HTR-8/SVneo (cell line): ENCODE measurements around the gene PCNX1.
"Not testable (repeated sequence)": the region's sequence is repeated elsewhere in the genome, so short reads cannot be mapped to it uniquely, and the experiment has no call there.

ENCODE experiments used
- DNase-seq: peaks from one replicate; pipeline ENCODE4 v3.0.0; 2011; ENCODE audit warnings: low spot score, mixed read lengths; ENCODE audit not compliant: insufficient read length
- FAIRE-seq: peaks from 2 replicates; lab custom pipeline; 2011; peaks lifted over from hg19 to GRCh38; lab: Jason Lieb, UNC

The PCNX1 gene

DNA sequence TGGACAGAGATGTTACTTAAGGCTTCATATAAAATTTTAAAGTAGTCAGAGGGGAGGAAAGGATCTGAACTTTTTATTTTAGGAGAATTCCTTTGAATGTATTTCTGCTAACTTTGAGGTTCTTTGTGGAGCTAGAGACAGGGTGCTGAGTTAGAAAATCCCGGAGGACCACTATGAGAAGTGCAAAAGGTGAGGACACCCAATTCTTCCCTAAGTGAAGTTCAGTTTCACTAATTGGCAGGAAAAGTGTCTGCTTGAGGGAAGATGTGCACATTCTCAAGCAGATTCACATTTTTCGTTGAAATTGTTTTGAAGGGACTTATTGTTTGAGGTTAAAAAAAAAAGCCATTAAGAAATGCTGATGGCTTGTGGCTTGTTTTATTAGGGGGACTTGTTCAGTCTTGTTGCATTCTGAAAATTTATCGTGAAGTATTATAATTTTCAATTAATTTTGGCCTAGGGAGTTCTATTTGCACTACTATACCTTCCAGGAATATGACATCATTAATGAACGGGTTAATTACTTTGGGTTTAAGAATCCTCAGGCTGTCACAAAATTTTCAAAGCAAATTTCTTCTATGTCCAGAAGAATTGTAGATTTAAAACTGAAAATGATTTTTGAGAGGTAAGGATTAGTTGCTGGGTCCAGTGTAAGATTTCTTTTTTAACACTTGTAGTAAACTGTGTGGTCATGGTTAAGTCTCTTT is 1.8 kb downstream of the PCNX1 start:
- DNase-seq (no peak), FAIRE-seq (no peak)

DNA sequence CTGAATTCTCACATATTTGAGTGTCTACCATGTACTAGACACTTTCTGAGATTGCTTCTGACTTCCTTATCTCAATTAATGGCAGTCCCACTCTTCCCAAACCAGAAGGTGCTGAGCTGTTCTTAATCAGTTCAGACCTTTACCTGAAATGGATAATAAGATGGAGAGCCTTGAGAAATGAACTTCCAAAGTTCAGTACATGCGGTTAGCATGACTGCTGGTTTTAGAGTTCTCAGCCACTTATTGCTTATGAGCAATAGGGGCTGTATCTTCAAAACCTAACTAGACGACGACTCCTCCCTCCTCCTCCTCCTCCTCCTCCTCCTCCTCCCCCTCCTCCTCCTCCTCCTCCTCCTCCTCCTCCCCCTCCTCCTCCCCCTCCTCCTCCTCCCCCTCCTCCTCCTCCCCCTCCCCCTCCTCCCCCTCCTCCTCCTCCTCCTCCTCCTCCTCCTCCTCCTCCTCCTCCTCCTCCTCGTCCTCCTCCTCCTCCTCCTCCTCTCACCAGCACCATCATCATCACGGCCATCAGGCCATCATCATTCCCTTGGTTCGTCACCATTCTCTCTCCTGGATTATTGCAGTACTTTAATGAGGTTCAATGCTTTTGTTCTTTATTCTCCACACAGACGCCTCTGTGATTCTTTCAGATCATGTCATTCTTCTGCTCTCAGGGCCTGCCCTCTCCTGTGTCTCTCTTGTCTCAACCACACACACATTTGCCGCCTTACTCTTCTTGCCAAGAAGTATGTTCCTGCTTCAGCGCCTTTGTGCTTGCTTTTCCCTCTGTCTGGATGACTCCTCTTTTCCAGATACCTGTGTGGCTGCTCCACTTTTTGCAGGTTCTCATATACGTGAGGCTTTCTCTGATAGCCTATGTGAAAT is 2.7 kb downstream of the PCNX1 start:
- FAIRE-seq (peak; percentile 84), DNase-seq (no peak)

DNA sequence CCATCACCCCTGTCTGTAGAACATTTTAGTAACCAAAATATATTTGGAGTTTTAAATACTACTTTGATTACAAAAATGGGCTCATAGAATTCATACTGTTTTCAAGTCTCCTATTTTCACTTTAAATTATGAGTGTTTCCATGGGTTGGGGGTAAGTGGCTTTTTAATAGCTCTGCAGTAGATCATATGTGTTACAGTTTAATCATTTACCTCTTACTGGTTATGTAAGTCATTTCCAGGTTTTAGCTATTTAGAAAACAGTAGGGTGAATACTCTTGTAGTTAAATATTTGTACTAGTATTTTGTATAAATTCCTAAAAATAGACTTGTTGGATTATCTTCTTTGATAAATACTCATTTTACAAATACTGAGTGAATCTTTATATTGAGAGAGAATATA is 8.2 kb downstream of the PCNX1 start:
- DNase-seq: no peak

DNA sequence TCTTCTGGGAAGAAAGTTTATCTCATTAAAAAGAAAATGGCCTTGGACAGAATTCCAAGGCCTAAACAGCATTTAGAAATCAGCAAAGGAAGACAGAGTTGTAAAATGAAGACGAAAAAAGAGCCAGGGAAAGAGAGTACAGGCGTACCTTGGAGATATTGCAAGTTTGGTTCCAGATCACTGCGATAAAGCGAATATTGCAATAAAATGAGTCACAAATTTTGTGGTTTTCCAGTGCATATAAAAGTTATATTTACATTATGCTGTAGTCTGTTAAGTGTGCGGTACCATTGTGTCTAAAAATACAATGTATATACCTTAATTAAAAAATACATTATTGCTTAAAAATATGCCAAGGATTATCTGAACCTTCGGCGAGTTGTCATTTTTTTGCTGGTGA is 9.0 kb downstream of the PCNX1 start:
- FAIRE-seq (no peak), DNase-seq (no peak)

More for the DNA sequence above, 8.2 kb downstream of the PCNX1 start:
- FAIRE-seq: no peak

DNA sequence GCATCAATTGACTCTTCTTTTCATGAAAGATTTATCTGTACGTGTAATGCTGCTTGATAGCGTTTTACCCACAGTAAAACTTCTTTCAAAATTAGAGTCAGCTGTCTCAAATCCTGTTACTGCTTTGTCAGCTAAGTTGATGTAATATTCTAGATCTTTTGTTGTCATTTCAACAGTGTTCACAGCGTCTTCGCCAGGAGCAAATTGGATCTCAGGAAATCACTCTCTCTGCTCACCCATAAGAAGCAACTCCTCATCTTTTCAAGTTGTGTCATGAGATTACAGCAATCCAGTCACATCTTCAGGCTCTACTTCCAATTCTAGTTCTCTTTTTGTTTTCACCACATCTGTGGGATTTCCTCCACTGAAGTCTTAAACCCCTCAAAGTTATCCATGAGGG is 9.5 kb downstream of the PCNX1 start:
- peak; percentile 86 for FAIRE-seq

DNA sequence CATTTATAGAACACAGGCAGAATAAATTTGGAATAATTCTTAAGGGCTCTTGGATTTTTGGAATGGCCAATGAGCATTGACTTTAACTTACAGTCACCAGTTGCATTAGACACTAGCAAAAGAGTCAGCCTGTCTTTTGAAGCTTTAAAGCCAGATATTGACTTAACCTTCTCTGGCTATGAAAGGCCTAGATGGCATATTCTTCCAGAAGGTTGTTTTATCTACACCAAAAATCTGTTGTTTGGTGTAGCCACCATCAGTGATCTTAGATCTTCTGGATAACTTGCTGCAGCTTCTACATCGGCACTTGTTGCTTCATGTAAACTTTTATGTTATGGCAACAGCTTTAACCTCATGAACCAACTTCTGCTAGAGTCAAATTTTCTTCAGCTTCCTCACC is 10.4 kb downstream of the PCNX1 start:
- FAIRE-seq (peak; percentile 71), DNase-seq (no peak)

More for the DNA sequence above, 9.5 kb downstream of the PCNX1 start:
- no peak for DNase-seq

DNA sequence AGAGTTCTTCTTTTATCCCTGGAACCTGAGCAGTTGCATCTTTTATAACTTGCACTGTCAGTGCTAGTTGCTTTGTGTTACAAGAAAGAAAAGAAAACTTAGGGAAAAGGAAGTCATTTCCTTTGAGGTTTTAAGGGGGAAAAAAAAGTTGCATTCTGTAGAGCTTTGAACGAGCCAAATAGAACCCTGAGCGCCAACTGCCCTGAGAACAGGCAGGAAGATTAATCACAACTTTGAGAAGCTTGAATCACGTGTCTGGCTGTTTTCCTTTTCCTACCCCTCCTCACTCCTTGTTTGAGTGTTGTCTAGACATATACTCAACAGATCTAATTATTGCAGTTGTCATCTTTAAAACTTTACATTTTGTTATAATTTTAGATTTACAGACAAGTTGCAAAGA is 12.5 kb downstream of the PCNX1 start:
- no peak for DNase-seq
- FAIRE-seq: no peak

DNA sequence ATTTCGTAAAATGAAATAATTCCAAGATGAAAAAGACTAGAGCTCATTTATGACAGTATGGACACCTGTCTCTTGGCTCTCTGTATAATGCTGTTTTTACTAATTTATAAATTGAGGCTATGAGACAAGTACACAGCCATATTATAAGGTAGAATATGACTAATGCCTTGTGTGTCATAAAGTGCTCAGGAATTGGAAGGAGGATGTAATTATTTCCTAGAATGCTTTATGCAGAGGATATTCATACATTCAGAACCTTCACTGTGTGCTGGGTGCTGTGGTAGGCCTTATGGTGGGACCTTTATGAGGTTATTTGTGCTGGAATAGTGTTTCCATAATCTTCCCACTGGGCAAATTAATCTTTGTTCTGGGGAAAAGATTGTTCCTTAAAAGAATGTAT is 13.3 kb downstream of the PCNX1 start:
- FAIRE-seq (peak; percentile 79), DNase-seq (no peak)

DNA sequence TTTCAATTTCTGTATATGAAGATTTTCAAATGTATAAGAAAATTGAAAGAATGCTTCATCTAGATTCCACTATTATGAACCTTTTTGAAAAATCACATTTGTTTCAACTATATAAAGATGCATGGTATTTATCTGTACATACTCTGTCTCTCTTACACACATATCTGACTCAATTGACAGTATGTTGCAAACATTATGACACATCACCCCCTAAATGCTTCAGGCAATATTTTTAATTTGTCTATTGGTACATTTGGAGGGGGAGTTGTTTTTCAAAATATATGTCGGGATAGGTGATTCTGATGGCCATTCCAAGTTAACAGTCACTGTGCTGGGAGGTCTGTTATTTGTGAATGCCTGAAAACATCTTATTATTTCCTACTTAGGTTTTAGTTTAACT is 14.4 kb downstream of the PCNX1 start:
- DNase-seq (no peak), FAIRE-seq (peak; percentile 92)

DNA sequence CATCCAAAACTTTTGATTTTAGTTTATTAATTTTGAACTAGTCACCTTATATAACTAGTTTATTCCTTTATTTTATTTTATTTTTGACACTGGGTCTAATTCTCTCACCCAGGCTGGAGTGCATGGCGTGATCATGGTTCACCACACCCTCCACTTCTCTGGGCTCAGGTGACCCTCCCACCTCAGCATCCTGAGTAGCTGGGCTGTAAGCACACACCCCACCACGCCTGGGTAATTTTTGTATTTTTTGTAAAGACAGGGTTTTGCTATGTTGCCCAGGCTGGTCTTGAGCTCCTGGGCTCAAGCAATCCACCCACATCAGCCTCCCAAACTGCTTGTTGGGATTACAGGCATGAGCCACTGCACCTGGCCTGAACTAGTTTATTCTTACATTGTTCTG is 17.3 kb downstream of the PCNX1 start:
- DNase-seq (no peak), FAIRE-seq (peak; percentile 82)

DNA sequence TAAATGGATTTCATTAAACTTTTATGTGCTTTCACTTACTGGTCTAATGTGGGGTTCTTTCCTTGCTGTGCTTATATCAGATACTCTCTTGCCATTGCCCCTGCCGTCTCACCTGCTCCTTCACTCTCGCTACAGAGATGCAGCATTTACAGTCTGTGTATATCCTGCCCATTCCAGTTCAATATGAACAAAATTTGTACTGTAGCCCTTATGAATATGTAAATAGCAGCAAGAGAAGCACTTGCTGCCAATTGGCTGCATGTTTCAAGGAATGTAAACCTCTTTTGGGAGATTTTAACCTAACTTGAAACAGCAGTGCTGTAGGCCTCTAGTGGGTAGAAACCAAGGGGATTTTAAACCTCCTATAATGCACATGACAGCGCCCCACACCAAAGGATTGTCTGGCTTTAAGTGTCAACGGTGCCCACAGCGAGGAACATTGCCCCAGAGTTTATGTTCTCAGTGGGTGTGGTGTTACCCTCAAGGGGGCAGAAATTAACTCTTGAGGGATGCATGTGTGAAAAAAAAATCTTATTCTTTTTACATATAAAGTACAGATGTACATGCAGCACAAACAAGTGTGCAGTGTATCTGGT is 19.1 kb downstream of the PCNX1 start:
- peak; percentile 89 for FAIRE-seq
- DNase-seq: no peak

DNA sequence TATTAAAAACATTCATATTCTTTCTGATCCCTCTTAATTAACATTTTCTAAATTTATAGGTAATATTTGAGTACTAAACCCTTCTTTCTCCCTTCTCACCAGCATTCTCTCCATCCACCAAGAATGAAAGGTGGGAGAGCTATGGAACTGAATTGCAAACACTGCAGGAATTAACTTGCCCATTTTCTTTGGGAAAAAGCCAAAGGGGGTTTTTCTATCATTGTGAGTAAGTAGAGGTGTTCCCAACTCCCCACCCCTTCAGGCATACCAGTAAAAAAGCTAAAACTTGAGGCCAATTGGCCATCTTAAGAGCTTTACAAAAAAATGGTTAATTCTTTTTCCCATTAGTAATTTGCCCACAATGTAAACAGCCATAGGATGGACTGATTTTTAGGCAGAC is 23.7 kb downstream of the PCNX1 start:
- FAIRE-seq (no peak), DNase-seq (no peak)

DNA sequence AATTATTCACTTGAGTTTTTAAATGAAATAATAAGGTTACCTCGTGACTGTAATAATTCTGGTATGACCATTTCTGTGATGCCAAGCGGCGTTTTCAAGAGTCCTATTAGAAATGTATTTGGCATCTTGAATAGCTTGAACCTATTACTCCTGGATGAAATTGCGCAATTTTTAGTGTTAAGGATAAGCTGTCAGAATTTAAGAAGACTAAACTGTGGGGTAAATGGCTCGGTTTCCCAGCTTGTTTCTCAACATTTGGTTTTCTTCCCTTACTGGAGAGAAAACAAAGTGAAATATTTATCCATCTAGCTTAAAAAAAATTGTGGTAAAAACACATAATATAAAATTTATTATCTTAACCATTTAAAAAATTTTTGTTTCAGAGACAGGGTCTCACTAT is 26.8 kb downstream of the PCNX1 start:
- FAIRE-seq: peak; percentile 13

DNA sequence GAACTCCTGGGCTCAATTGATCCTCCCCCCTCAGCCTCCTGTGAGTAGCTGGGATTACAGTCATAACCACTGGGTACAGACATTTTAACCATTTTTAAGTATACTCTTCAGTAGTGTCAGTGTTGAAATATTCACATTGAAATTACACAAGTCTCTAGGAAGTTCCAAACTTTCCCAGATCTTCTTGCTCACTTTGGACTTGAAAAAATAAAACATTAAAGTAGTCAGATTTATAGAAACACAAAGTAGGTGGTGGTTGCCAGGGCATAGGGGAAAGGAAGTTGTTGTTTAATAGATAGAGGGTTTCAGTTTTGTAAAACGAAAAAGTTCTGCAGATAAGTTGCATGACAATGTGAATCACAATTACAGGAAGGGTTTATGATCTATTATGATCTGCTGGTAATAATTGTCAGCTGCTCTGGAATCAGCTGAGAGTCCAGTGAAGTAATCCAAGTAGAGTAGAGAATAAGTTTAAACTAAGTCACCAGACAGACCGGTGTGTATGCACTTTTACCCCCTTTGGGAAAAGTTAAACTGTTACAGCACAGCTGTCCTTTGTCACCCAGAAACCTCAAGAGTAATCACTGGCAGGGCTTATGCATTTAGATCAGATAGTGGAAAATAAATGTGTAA is 27.4 kb downstream of the PCNX1 start:
- FAIRE-seq (peak; percentile 92), DNase-seq (no peak)

More for the DNA sequence above, 26.8 kb downstream of the PCNX1 start:
- DNase-seq: no peak

DNA sequence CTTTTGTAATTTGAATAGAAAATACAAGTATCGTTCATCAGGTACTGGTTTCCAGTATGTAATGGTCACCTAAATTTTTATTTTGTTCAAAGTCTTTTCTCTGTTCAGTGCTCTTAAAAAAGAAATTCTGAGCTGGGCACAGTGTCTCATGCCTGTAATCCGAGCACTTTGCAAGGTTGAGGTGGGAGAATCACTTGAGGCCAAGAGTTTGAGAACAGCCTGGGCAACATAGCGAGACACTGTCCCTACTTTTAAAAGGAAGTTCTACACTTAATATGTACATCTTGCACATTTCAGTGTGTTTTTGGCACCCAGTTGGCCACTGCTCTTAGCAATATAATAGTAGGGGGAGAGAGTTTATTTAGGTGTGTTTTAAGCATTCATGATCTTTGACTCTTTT is 27.9 kb downstream of the PCNX1 start:
- FAIRE-seq (no peak), DNase-seq (no peak)

DNA sequence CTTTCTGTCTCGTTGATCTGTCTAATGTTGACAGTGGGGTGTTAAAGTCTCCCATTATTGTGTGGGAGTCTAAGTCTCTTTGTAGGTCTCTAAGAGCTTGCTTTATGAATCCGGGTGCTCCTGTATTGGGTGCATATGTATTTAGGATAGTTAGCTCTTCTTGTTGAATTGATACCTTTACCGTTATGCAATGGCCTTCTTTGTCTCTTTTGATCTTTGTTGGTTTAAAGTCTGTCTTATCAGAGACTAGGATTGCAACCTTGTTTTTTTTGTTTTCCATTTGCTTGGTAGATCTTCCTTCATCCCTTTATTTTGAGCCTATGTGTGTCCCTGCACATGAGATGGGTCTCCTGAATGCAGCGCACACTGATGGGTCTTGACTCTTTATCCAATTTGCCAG is 32.4 kb downstream of the PCNX1 start:
- not testable (repeated sequence) for DNase-seq, FAIRE-seq

DNA sequence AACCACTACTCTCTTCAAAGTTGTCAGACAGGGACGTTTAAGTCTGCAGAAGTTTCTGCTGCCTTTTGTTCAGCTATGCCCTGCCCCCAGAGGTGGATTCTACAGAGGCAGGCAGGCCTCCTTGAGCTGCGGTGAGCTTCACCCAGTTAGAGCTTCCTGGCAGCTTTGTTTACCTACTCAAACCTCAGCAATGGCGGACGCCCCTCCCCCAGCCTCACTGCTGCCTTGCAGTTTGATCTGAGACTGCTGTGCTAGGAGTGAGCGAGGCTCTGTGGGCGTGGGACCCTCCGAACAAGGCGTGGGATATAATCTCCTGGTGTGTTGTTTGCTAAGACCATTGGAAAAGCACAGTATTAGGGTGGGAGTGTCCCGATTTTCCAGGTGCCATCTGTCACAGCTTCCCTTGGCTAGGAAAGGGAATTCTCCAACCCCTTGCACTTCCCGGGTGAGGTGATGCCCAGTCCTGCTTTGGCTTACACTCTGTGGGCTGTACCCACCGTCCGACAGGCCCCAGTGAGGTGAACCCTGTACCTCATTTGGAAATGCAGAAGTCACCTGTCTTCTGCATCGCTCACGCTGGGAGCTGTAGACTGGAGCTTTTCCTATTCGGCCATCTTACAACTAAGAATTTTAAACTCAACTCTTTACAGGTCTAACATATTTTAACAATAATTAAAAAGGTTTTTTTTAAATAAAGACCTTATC is 34.5 kb downstream of the PCNX1 start:
- DNase-seq, FAIRE-seq: not testable (repeated sequence)

DNA sequence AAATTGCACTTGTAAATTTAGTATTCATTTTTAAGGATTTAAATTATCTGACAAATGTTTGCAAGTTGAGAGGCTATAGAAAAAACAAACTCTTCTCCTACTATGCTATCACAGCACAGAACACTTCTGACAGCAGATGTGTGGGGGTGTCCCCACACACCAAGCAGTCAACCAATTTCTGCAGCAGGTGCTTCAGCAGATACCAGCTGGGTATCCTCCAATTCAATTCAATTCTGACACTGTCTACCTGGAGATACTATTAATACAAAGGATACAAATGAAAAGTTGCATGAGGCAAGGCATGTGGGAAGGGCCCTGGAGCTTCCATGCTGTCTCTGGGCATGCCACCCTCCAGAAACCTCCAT is 35.1 kb downstream of the PCNX1 start:
- FAIRE-seq (no peak), DNase-seq (no peak)

DNA sequence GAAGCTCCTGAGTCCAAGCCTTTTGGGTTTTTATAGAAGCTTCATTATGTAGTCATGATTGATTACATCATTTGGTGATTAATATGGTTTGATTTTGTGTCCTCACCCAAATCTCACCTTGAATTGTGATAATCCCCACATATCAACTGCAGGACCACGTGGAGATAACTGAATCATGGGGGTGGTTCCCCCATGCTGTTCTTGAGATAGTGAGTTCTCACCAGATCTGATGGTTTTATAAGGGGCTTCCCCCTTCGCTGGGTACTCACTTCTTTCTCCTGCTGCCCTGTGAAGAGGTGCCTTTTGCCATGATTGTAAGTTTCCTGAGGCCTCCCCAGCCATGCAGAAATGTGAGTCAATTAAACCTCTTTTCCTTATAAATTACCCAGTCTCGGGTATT is 35.5 kb downstream of the PCNX1 start:
- FAIRE-seq, DNase-seq: not testable (repeated sequence)

DNA sequence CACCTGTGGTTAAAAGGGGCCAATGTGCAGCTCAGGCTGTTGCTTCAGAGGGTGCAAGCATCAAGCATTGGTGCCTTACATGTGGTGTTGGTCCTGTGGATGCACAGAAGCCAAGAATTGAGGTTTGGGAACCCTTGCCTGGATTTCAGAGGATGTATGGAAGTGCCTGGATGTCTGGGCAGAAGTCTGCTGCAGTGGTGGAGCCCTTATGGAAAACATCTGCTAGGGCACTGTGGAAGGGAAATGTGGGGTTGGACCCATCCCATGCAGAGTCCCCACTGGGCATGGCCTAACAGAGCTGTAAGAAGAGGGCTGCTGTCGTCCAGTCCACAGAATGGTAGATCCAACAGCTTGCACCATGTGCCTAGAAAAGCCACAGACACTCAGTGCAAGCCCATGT is 36.6 kb downstream of the PCNX1 start:
- DNase-seq (no peak), FAIRE-seq (no peak)
